ENCODE results near the gene TATDN2. TPM values are rescaled to one million over a fixed set of nuclear protein-coding genes. Genes with fewer than 3 reads are reported as not detected.

TATDN2 gene
- polyA plus RNA-seq, 1 of the 3 experiments (the other 2 are of a cell fraction): 14.7 TPM

- H3K27me3 ChIP-seq (ENCODE audit: insufficient read depth): no peaks in the 10 kb centered on the region
- peaks cover 32% of the 10 kb centered on the region for H3K79me2 ChIP-seq (ENCODE audit: insufficient read depth)
- H3K9me2 ChIP-seq: no peaks in the 10 kb centered on the region
- no peak overlapping the region for H3K4me3 ChIP-seq (ENCODE audit: low read depth in 2 of 2, low read length in 1 of 2)
- POLR2A ChIA-PET: interaction anchor here (1.6 kb wide), 1 partner anchor 9 kb away, joined by 7 read pairs; the partner anchor contains the start of gene SEC13
- H3K9me3 ChIP-seq: no peaks in the 10 kb centered on the region
- peaks cover 5% of the 10 kb centered on the region for H3F3A ChIP-seq (replicated peaks; ENCODE audit: insufficient read depth)
- peaks cover 29% of the 10 kb centered on the region for H4K20me1 ChIP-seq (ENCODE audit: insufficient read depth)
- H3K9ac ChIP-seq: no peak overlapping the region
- H3K36me3 ChIP-seq (replicated peaks in 1 of 2; ENCODE audit: control insufficient read depth in 1 of 2, insufficient read depth in 2 of 2, low read length in 1 of 2): peaks cover 78 to 84% of the 10 kb centered on the region in 2 experiments
- no peak for TF ChIP-seq RCOR1 (IDR thresholded peaks at IDR 0.05; ENCODE audit: low read length)
- TF ChIP-seq GATA2 (CRISPR knock-in tag; IDR thresholded peaks at IDR 0.05): no peak
- TF ChIP-seq PBX3 (IDR thresholded peaks at IDR 0.05): no peak
- no peak for TF ChIP-seq USF1 (IDR thresholded peaks at IDR 0.05; ENCODE audit: borderline replicate concordance, low read depth)
- no peak for TF ChIP-seq EZH2phosphoT487 (IDR thresholded peaks at IDR 0.05; ENCODE audit: borderline replicate concordance, low read depth)
- TF ChIP-seq JUND (IDR thresholded peaks at IDR 0.05): no peak
- no peak for TF ChIP-seq RXRA (IDR thresholded peaks at IDR 0.05; ENCODE audit: borderline replicate concordance, low read depth)
- no peak for TF ChIP-seq REST (IDR thresholded peaks at IDR 0.05; ENCODE audit: low read depth, low read length)
- no peak for TF ChIP-seq TCF12 (IDR thresholded peaks at IDR 0.05)
- no peak for TF ChIP-seq NFIC (IDR thresholded peaks at IDR 0.05; ENCODE audit: borderline replicate concordance)
- no peak for TF ChIP-seq POLR2AphosphoS5 (IDR thresholded peaks at IDR 0.05; ENCODE audit: low read depth, low read length)
- DNase-seq: no peak
- H3K27ac ChIP-seq (ENCODE audit: low read depth in 2 of 2, low read length in 1 of 2): no peak overlapping the region
- no peak overlapping the region for H2AFZ ChIP-seq (ENCODE audit: low read depth)
- WGBS (ENCODE audit: low lambda C conversion rate): 93% methylated on average over 9 of the region's 10 CpGs
- CTCF ChIA-PET: interaction anchor here (1.6 kb wide), 1 partner anchor 25 kb away, joined by 4 read pairs; no protein-coding TSS in a partner anchor
- peaks cover 0 to 5% of the 10 kb centered on the region in 2 experiments; a peak in 1 of 4 replicates for H3K4me1 ChIP-seq (ENCODE audit: control insufficient read depth in 1 of 2, insufficient read depth in 2 of 2, low read depth in 1 of 2, low read length in 1 of 2)
- no peak overlapping the region for H3K4me2 ChIP-seq
Observed at GRCh38 chr3:10312391-10312790, 64.1 kb downstream of the TATDN2 start.

- Histone ChIP-seq H3K9me3 (no peaks in the 10 kb centered on the region), H4K20me1 (ENCODE audit: insufficient read depth) (peaks cover 34% of the 10 kb centered on the region), H2AFZ (ENCODE audit: low read depth) (no peak overlapping the region), H3K9ac (no peak overlapping the region), H3F3A (replicated peaks; ENCODE audit: insufficient read depth) (peaks cover 5% of the 10 kb centered on the region), H3K4me1 (ENCODE audit: control insufficient read depth in 1 of 2, insufficient read depth in 2 of 2, low read depth in 1 of 2, low read length in 1 of 2) (peaks cover 0 to 5% of the 10 kb centered on the region in 2 experiments; a peak in 1 of 4 replicates), H3K27me3 (ENCODE audit: insufficient read depth) (no peaks in the 10 kb centered on the region), H3K4me2 (no peak overlapping the region), H3K9me2 (no peaks in the 10 kb centered on the region), H3K27ac (ENCODE audit: low read depth in 2 of 2, low read length in 1 of 2) (no peak overlapping the region), H3K79me2 (ENCODE audit: insufficient read depth) (peaks cover 36% of the 10 kb centered on the region), H3K4me3 (ENCODE audit: low read depth in 2 of 2, low read length in 1 of 2) (no peak overlapping the region), H3K36me3 (replicated peaks in 1 of 2; ENCODE audit: control insufficient read depth in 1 of 2, insufficient read depth in 2 of 2, low read length in 1 of 2) (peaks cover 78 to 85% of the 10 kb centered on the region in 2 experiments)
- WGBS (ENCODE audit: low lambda C conversion rate): 75% methylated on average over 3 of the region's 3 CpGs
- ChIA-PET POLR2A (no interaction called here), CTCF (interaction anchor here (0.9 to 1.2 kb wide), 2 partner anchors 27 to 171 kb away, joined by 3 read pairs; partner anchors contain the start of gene VHL)
- TF ChIP-seq EP300 (IDR thresholded peaks at IDR 0.05; ENCODE audit: borderline replicate concordance in 1 of 2, low read depth in 1 of 2, low read length in 1 of 2): no peak
- no peak for TF ChIP-seq YY1 (IDR thresholded peaks at IDR 0.05; ENCODE audit: low read depth)
- no peak for TF ChIP-seq CHD2 (IDR thresholded peaks at IDR 0.05; ENCODE audit: low read length, partially characterized antibody)
- no peak for TF ChIP-seq USF2 (IDR thresholded peaks at IDR 0.05; ENCODE audit: borderline replicate concordance, low read depth, low read length)
- no peak for TF ChIP-seq TEAD4 (IDR thresholded peaks at IDR 0.05; ENCODE audit: borderline replicate concordance, insufficient read depth)
- no peak for TF ChIP-seq POLR2AphosphoS5 (IDR thresholded peaks at IDR 0.05; ENCODE audit: low read depth, low read length)
- TF ChIP-seq, protein P1, sequence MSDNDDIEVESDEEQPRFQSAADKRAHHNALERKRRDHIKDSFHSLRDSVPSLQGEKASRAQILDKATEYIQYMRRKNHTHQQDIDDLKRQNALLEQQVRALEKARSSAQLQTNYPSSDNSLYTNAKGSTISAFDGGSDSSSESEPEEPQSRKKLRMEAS (IDR thresholded peaks at IDR 0.05; ENCODE audit: low read depth): no peak
- TF ChIP-seq RFX5 (IDR thresholded peaks at IDR 0.05; ENCODE audit: low read length): no peak
- DNase-seq: no peak
Observed at GRCh38 chr3:10312861-10313260, 64.6 kb downstream of the TATDN2 start.

Measured in SK-N-SH (cell line).